Hepatocyte (in vitro differentiated cells): Measurements from ENCODE around the gene POLR1E. TPM values are rescaled to one million over a fixed set of nuclear protein-coding genes. Genes with fewer than 3 reads are reported as not detected.

Experiments
- DNase-seq: peaks from one replicate; pipeline ENCODE4 v3.0.0-alpha.2; 2016; ENCODE audit warnings: low spot score
- H2AFZ ChIP-seq: fragments of 200-600 bp; sonication (generic); 2 replicates; pipeline ENCODE4 v1.6.0; 2016; ENCODE audit warnings: antibody characterized with exemption, mild to moderate bottlenecking
- H3K27ac ChIP-seq: fragments of 200-600 bp; sonication (generic); 2 replicates; pipeline ENCODE4 v1.5.1; 2016; ENCODE audit warnings: mild to moderate bottlenecking
- H3K27me3 ChIP-seq: fragments of 200-600 bp; sonication (generic); 2 replicates; pipeline ENCODE4 v1.6.1; 2016
- H3K36me3 ChIP-seq: fragments of 200-600 bp; sonication (generic); replicated peaks from 2 replicates; pipeline ENCODE4 v1.5.1; 2016; ENCODE audit warnings: low read depth; ENCODE audit not compliant: insufficient read depth
- H3K4me1 ChIP-seq: fragments of 200-600 bp; sonication (generic); 2 replicates; pipeline ENCODE4 v1.5.1; 2016; ENCODE audit warnings: mild to moderate bottlenecking, moderate library complexity; ENCODE audit not compliant: insufficient read depth
- H3K4me2 ChIP-seq: fragments of 200-600 bp; sonication (generic); 2 replicates; pipeline ENCODE4 v1.6.0; 2016
- H3K4me3 ChIP-seq: fragments of 200-600 bp; sonication (generic); 2 replicates; pipeline ENCODE4 v1.5.1; 2016; ENCODE audit warnings: mild to moderate bottlenecking
- H3K79me2 ChIP-seq: fragments of 200-600 bp; sonication (generic); 2 replicates; pipeline ENCODE4 v1.6.0; 2017; ENCODE audit warnings: mild to moderate bottlenecking
- H3K9me2 ChIP-seq: fragments of 200-600 bp; sonication (generic); replicated peaks from 2 replicates; pipeline ENCODE4 v1.6.0; 2017; ENCODE audit warnings: mild to moderate bottlenecking; ENCODE audit not compliant: insufficient read depth
- H3K9me3 ChIP-seq: fragments of 200-600 bp; sonication (generic); 2 replicates; pipeline ENCODE4 v1.5.1; 2016; ENCODE audit warnings: low read depth, mild to moderate bottlenecking
- H4K20me1 ChIP-seq: fragments of 200-600 bp; sonication (generic); 2 replicates; pipeline ENCODE4 v1.6.0; 2016; ENCODE audit warnings: mild to moderate bottlenecking; ENCODE audit not compliant: insufficient read depth, poor library complexity, severe bottlenecking
- EZH2 ChIP-seq: fragments of 200-600 bp; sonication (generic); IDR thresholded peaks from 2 replicates; pipeline ENCODE4 v1.6.1; 2016; ENCODE audit warnings: antibody characterized with exemption, mild to moderate bottlenecking, borderline replicate concordance
- EZH2phosphoT487 ChIP-seq: fragments of 200-600 bp; sonication (generic); IDR thresholded peaks from one replicate; pipeline ENCODE4 v1.6.1; 2018; ENCODE audit warnings: antibody characterized with exemption, mild to moderate bottlenecking, low read depth, moderate library complexity; ENCODE audit not compliant: unreplicated experiment, severe bottlenecking
- WGBS: methylation state at CpG from one replicate; pipeline ENCODE4 v1.1.6; 2016; ENCODE audit warnings: low lambda C conversion rate; ENCODE audit errors: missing lambda C conversion rate; 5-methylcytosine and 5-hydroxymethylcytosine counted together
- polyA plus RNA-seq: library from polyadenylated mRNA; unstranded; fragments of >200 nt; fragmentation: Nextera tagmentation; extraction: Ambion mirVana; gene quantifications from 2 replicates; pipeline ENCODE4 v1.2.1, GENCODE V29; 2016
- total RNA-seq: library from RNA; depleted of rRNA; stranded (reverse); fragments of >200 nt; gene quantifications from 2 replicates; pipeline ENCODE4 v1.2.3, GENCODE V29; 2014
- TF ChIP-seq, protein P1 (sequence below): fragments of 200-600 bp; sonication (generic); IDR thresholded peaks from 2 replicates; pipeline ENCODE4 v1.5.1; 2016; ENCODE audit warnings: antibody characterized with exemption, mild to moderate bottlenecking; ENCODE audit not compliant: poor library complexity

The POLR1E gene
- total and polyA plus RNA-seq, 2 experiments from 2014 or later = 8.4 to 13.3 TPM

DNA sequence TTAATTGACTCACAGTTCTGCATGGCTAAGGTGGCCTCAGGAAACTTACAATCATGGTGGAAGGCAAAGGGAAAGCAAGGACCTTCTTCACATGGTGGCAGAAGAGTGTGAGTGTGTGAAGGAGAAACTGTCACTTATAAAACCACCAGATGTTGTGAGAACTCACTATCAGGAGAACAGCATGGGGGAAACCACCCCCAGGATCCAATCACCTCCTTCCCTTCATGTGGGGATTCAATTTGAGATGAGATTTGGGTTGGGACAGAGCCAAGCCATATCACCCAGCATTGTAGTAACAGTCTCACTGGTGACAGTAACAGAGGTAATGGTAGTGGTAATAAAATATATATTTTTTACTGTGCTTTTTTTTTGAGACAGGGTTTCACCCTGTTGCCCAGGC lies 38.6 kb upstream of the POLR1E start:
- Histone ChIP-seq H3K9me2 (no peaks in the 10 kb centered on the region), H3K27ac (no peak overlapping the region), H3K9me3 (no peaks in the 10 kb centered on the region), H3K4me1 (peaks cover 3% of the 10 kb centered on the region), H3K4me2 (no peak overlapping the region), H3K36me3 (no peaks in the 10 kb centered on the region), H3K4me3 (no peak overlapping the region), H3K79me2 (peaks cover 97% of the 10 kb centered on the region), H4K20me1 (peaks cover 47% of the 10 kb centered on the region), H2AFZ (no peak overlapping the region), H3K27me3 (no peaks in the 10 kb centered on the region)
- no peak for TF ChIP-seq EZH2phosphoT487
- DNase-seq = no peak

- Histone ChIP-seq H2AFZ (no peak overlapping the region), H3K79me2 (peaks cover 99% of the 10 kb centered on the region), H3K9me2 (no peaks in the 10 kb centered on the region), H3K9me3 (no peaks in the 10 kb centered on the region), H4K20me1 (peaks cover 59% of the 10 kb centered on the region), H3K4me1 (peaks cover 8% of the 10 kb centered on the region), H3K4me2 (no peak overlapping the region), H3K4me3 (no peak overlapping the region), H3K27me3 (no peaks in the 10 kb centered on the region), H3K36me3 (no peaks in the 10 kb centered on the region), H3K27ac (no peak overlapping the region)
- WGBS = 79% methylated on average over 12 of the region's 12 CpGs
- no peak for TF ChIP-seq EZH2
- TF ChIP-seq, protein P1, sequence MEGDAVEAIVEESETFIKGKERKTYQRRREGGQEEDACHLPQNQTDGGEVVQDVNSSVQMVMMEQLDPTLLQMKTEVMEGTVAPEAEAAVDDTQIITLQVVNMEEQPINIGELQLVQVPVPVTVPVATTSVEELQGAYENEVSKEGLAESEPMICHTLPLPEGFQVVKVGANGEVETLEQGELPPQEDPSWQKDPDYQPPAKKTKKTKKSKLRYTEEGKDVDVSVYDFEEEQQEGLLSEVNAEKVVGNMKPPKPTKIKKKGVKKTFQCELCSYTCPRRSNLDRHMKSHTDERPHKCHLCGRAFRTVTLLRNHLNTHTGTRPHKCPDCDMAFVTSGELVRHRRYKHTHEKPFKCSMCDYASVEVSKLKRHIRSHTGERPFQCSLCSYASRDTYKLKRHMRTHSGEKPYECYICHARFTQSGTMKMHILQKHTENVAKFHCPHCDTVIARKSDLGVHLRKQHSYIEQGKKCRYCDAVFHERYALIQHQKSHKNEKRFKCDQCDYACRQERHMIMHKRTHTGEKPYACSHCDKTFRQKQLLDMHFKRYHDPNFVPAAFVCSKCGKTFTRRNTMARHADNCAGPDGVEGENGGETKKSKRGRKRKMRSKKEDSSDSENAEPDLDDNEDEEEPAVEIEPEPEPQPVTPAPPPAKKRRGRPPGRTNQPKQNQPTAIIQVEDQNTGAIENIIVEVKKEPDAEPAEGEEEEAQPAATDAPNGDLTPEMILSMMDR = no peak
- no peak for TF ChIP-seq EZH2phosphoT487
- no peak for DNase-seq
Observed at GRCh38 chr9:37449862-37450632, 35.7 kb upstream of the POLR1E start.

DNA sequence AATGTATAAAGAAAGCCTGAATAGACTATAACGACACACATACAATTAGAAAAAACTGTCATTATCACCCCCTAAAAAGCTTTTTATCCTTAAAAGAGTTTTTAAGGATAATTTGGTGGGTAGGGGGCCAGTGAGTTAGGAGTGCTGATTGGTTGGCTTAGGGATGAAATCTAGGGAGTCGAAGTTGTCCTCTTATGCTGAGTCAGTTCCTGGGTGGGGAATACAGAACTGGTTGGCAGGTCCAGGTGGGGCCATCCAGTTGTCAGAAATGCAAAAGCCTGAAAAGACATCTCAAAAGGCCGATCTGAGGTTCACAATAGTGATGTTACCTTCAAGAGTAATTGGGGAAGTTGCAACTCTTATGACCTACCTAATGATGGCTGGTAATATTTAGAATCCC lies 34.1 kb upstream of the POLR1E start:
- H4K20me1 ChIP-seq = peaks cover 65% of the 10 kb centered on the region
- H3K27me3 ChIP-seq = no peaks in the 10 kb centered on the region
- peaks cover 99% of the 10 kb centered on the region for H3K79me2 ChIP-seq
- no peaks in the 10 kb centered on the region for H3K36me3 ChIP-seq
- peaks cover 6% of the 10 kb centered on the region for H3K4me1 ChIP-seq
- DNase-seq = no peak
- 89% methylated on average over 3 of the region's 3 CpGs for WGBS
- H2AFZ ChIP-seq = no peak overlapping the region
- H3K9me3 ChIP-seq = no peaks in the 10 kb centered on the region
- no peak for TF ChIP-seq EZH2phosphoT487
- TF ChIP-seq EZH2 = no peak
- TF ChIP-seq, protein P1 = no peak
- H3K4me2 ChIP-seq = no peak overlapping the region
- H3K27ac ChIP-seq = no peak overlapping the region
- H3K4me3 ChIP-seq = no peak overlapping the region
- no peaks in the 10 kb centered on the region for H3K9me2 ChIP-seq

- no peak for TF ChIP-seq EZH2phosphoT487
- no peak for TF ChIP-seq EZH2
- TF ChIP-seq, protein P1 = no peak
- peaks cover 99% of the 10 kb centered on the region for H3K79me2 ChIP-seq
- peaks cover 5% of the 10 kb centered on the region for H3K4me1 ChIP-seq
- no peaks in the 10 kb centered on the region for H3K27me3 ChIP-seq
- no peak overlapping the region for H2AFZ ChIP-seq
- peaks cover 65% of the 10 kb centered on the region for H4K20me1 ChIP-seq
- no peak overlapping the region for H3K27ac ChIP-seq
- H3K4me3 ChIP-seq = no peak overlapping the region
- no peak for DNase-seq
- H3K9me3 ChIP-seq = no peaks in the 10 kb centered on the region
- 88% methylated on average over 1 of the region's 1 CpG for WGBS
- no peaks in the 10 kb centered on the region for H3K9me2 ChIP-seq
- no peak overlapping the region for H3K4me2 ChIP-seq
- H3K36me3 ChIP-seq = no peaks in the 10 kb centered on the region
Observed at GRCh38 chr9:37452611-37453010, 33.1 kb upstream of the POLR1E start.
